HCT116 (cell line): ENCODE data around the gene FOXD3. TPM values are rescaled to one million over a fixed set of nuclear protein-coding genes. Genes with fewer than 3 reads are reported as not detected.

Source experiments
- ATAC-seq: fragments of 200-7000 bp; cut with Tn5 transposase; 2 replicates; pipeline ENCODE4 v1.9.1; 2020; ENCODE audit warnings: mild to moderate bottlenecking, moderate library complexity
- BruUV-seq: library from RNA; stranded (reverse); fragments of 400-500 nt; replicated peaks from 2 replicates; lab custom pipeline; 2021; lab: Mats Ljungman, UMichigan
- CTCF ChIA-PET: fragments of 300-600 bp; sonication (Branson Sonifier 250); formaldehyde crosslinking; loops from one replicate; lab custom pipeline; 2021; ENCODE audit warnings: antibody characterized with exemption; lab: Charles Lee
- POLR2A ChIA-PET: fragments of 300-600, 350-600 bp; sonication (Branson Sonifier 250); formaldehyde crosslinking; loops from one replicate; lab custom pipeline; 2021; ENCODE audit warnings: antibody characterized with exemption; lab: Charles Lee
- RAD21 ChIA-PET, 2 experiments: fragments of 300-600 bp; sonication (Branson Sonifier 250); formaldehyde crosslinking; loops; one replicate each; lab custom pipeline; 2023; ENCODE audit warnings: low total read pairs in 2 of 2; ENCODE audit not compliant: uncharacterized antibody in 2 of 2, unreplicated experiment in 2 of 2, low non-redundant PET in 1 of 2; lab: Charles Lee
- DNase-seq: peaks from one replicate; pipeline ENCODE4 v3.0.0-alpha.2; 2010; ENCODE audit warnings: low read depth, low spot score
- H2AFZ ChIP-seq: fragments of 200-600 bp; shearing (Covaris generic), sonication (generic); 2 replicates; pipeline ENCODE4 v1.6.1; 2017; ENCODE audit warnings: low read depth, mixed run types, mixed read lengths, antibody characterized with exemption, low read length; ENCODE audit not compliant: poor library complexity, severe bottlenecking
- H3K27ac ChIP-seq: 2 replicates; pipeline ENCODE4 v1.5.1; 2012; ENCODE audit warnings: low read depth, low read length
- H3K27me3 ChIP-seq: fragments of 200-600 bp; sonication (generic); 2 replicates; pipeline ENCODE4 v1.6.1; 2016; ENCODE audit warnings: mixed run types, low read length, mixed read lengths; ENCODE audit not compliant: insufficient read depth
- H3K36me3 ChIP-seq, 2 experiments: fragments of 200-500 bp in 1 of 2; fragments of 200-600 bp in 1 of 2; sonication (Bioruptor generic) in 1 of 2; sonication (generic) in 1 of 2; 2 replicates each; pipeline versions ENCODE4 v1.5.1 to v1.6.1; 2014 to 2016; ENCODE audit warnings: low read length in 2 of 2, inconsistent platforms in 1 of 2, mixed read lengths in 1 of 2, mixed run types in 1 of 2; ENCODE audit not compliant: insufficient read depth in 2 of 2, control insufficient read depth in 1 of 2
- H3K4me1 ChIP-seq, 2 experiments: fragments of 200-600 bp in 1 of 2; sonication (generic) in 1 of 2; 2 replicates each; pipeline versions ENCODE4 v1.5.1 to v1.6.1; 2012 to 2017; ENCODE audit warnings: low read length in 2 of 2, inconsistent platforms in 1 of 2, mild to moderate bottlenecking in 1 of 2, mixed read lengths in 1 of 2, mixed run types in 1 of 2, moderate library complexity in 1 of 2; ENCODE audit not compliant: insufficient read depth in 2 of 2, control insufficient read depth in 1 of 2
- H3K4me2 ChIP-seq: fragments of 200-600 bp; sonication (generic); 2 replicates; pipeline ENCODE4 v1.6.1; 2017; ENCODE audit warnings: mixed run types, low read length, mixed read lengths
- H3K4me3 ChIP-seq, 2 experiments: fragments of 200-600 bp in 1 of 2; sonication (generic) in 1 of 2; replicated peaks in 1 of 2; 2 replicates each; pipeline ENCODE4 v1.5.1; 2011 to 2016; ENCODE audit warnings: low read length in 2 of 2, control low read depth in 1 of 2, low read depth in 1 of 2, mild to moderate bottlenecking in 1 of 2, mixed read lengths in 1 of 2, mixed run types in 1 of 2
- H3K79me2 ChIP-seq: fragments of 200-600 bp; sonication (generic); 2 replicates; pipeline ENCODE4 v1.6.1; 2017; ENCODE audit warnings: mild to moderate bottlenecking, mixed run types, low read length, moderate library complexity, mixed read lengths; ENCODE audit not compliant: insufficient read depth
- H3K9ac ChIP-seq: fragments of 200-600 bp; sonication (generic); 2 replicates; pipeline ENCODE4 v1.6.1; 2016; ENCODE audit warnings: low read length, mixed read lengths
- H3K9me2 ChIP-seq: fragments of 200-600 bp; sonication (generic), shearing (Covaris generic); 2 replicates; pipeline ENCODE4 v1.6.1; 2017; ENCODE audit warnings: mixed run types, mild to moderate bottlenecking, moderate library complexity; ENCODE audit not compliant: insufficient read depth
- H3K9me3 ChIP-seq, 2 experiments: fragments of 200-500 bp in 1 of 2; fragments of 200-600 bp in 1 of 2; sonication (Bioruptor generic) in 1 of 2; sonication (generic) in 1 of 2; 2 replicates each; pipeline ENCODE4 v1.6.1; 2014 to 2017; ENCODE audit warnings: low read length in 2 of 2, mixed read lengths in 2 of 2, inconsistent platforms in 1 of 2, low read depth in 1 of 2, mild to moderate bottlenecking in 1 of 2, mixed run types in 1 of 2, moderate library complexity in 1 of 2; ENCODE audit not compliant: control insufficient read depth in 1 of 2, insufficient read depth in 1 of 2
- H4K20me1 ChIP-seq: fragments of 200-600 bp; sonication (generic), shearing (Covaris generic); 2 replicates; pipeline ENCODE4 v1.6.1; 2017; ENCODE audit warnings: mixed run types, mild to moderate bottlenecking, moderate library complexity; ENCODE audit not compliant: insufficient read depth
- CBX3 ChIP-seq: IDR thresholded peaks from 2 replicates; pipeline ENCODE4 v1.6.1; 2012; ENCODE audit warnings: low read depth
- CEBPB ChIP-seq: IDR thresholded peaks from 2 replicates; pipeline ENCODE4 v1.6.1; 2012; ENCODE audit warnings: low read depth
- EGR1 ChIP-seq: IDR thresholded peaks from 2 replicates; pipeline ENCODE4 v1.6.1; 2012; ENCODE audit warnings: low read depth
- ELF1 ChIP-seq: IDR thresholded peaks from 2 replicates; pipeline ENCODE4 v1.6.1; 2012; ENCODE audit warnings: low read depth, borderline replicate concordance
- EZH2phosphoT487 ChIP-seq: fragments of 200-600 bp; IDR thresholded peaks from 2 replicates; pipeline ENCODE4 v1.6.1; 2018; ENCODE audit warnings: antibody characterized with exemption, borderline replicate concordance
- FOSL1 ChIP-seq: IDR thresholded peaks from 2 replicates; pipeline ENCODE4 v1.6.1; 2012; ENCODE audit warnings: low read depth
- JUND ChIP-seq: IDR thresholded peaks from 2 replicates; pipeline ENCODE4 v1.6.1; 2012
- POLR2A ChIP-seq: IDR thresholded peaks from 2 replicates; pipeline ENCODE4 v1.7.0; 2011; ENCODE audit warnings: borderline replicate concordance; ENCODE audit not compliant: insufficient read depth, insufficient read length; ENCODE audit errors: extremely low read depth
- POLR2AphosphoS5 ChIP-seq: IDR thresholded peaks from 2 replicates; pipeline ENCODE4 v1.6.1; 2011; ENCODE audit warnings: mild to moderate bottlenecking, low read depth, low read length, moderate library complexity
- RAD21 ChIP-seq: IDR thresholded peaks from 2 replicates; pipeline ENCODE4 v1.6.1; 2012; ENCODE audit warnings: low read depth, mild to moderate bottlenecking
- SIN3A ChIP-seq: IDR thresholded peaks from 2 replicates; pipeline ENCODE4 v1.6.1; 2012; ENCODE audit warnings: low read depth
- SRF ChIP-seq: IDR thresholded peaks from 2 replicates; pipeline ENCODE4 v1.6.1; 2012; ENCODE audit warnings: low read depth
- TCF7L2 ChIP-seq: IDR thresholded peaks from 2 replicates; pipeline ENCODE4 v1.7.0; 2011; ENCODE audit warnings: borderline replicate concordance, inconsistent platforms; ENCODE audit not compliant: insufficient read depth, insufficient read length; ENCODE audit errors: extremely low read depth
- YY1 ChIP-seq: IDR thresholded peaks from 2 replicates; pipeline ENCODE4 v1.6.1; 2011; ENCODE audit warnings: low read length, low read depth, moderate library complexity, mild to moderate bottlenecking; ENCODE audit not compliant: insufficient replicate concordance; ENCODE audit errors: extremely low read depth
- ZFX ChIP-seq: fragments of 450-650 bp; IDR thresholded peaks from 2 replicates; pipeline ENCODE4 v1.6.1; 2017
- ZNF274 ChIP-seq: fragments of 200-500 bp; sonication (Bioruptor generic); IDR thresholded peaks from 2 replicates; pipeline ENCODE4 v1.6.1; 2014; ENCODE audit warnings: mild to moderate bottlenecking, low read depth, low read length, inconsistent platforms
- intact Hi-C: fragments of 100-400 bp; cut with micrococcal nuclease; formaldehyde crosslinking; loops from 2 replicates; pipeline ENCODE4 v1.10.0; 2022
- total RNA-seq: library from RNA; stranded (reverse); gene quantifications from one replicate; pipeline ENCODE4 v1.2.1, GENCODE V29; 2021; ENCODE audit not compliant: unreplicated experiment
- TF ChIP-seq, protein P1 (sequence below): IDR thresholded peaks from 2 replicates; pipeline ENCODE4 v1.6.1; 2012

FOXD3 gene
- total RNA-seq, 1 experiment from 2014 or later, result 0.17 TPM

DNA sequence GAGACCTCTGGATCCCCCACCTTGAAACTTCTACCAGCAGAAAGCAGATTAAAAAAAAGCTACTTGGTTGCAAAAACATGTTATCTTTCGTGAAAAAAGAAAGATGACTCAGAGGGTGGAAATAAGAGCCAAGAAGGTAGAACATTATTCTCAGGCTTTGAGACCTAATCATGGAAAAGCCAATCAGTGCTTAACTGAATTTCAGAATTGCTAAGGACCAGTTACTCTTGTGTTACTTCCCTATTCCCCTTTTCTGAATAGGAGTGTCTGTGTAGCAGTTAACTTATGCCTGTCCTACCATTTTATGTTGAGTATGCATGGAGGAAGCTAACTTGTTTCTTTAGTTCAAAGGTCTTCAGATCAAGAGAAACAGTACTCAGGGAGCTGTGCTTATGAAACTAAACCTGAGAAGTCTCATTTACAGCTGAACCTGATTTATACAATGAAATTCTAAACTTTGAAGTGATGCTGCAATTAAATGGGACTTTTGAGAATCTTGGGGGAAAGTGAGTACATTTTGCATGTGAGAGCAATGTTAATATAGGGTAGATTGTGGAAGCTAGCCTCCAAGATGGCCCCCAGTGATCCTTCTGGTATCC is 15.1 kb upstream of the FOXD3 start:
- H3K4me2 ChIP-seq, result no peak overlapping the region
- no peaks in the 10 kb centered on the region for H4K20me1 ChIP-seq
- H3K27ac ChIP-seq, result no peak overlapping the region
- RAD21 ChIA-PET, result no interaction called here
- no peak overlapping the region for H2AFZ ChIP-seq
- POLR2A ChIA-PET, result no interaction called here
- ATAC-seq (no peak), DNase-seq (no peak)
- no peaks in the 10 kb centered on the region for H3K4me1 ChIP-seq
- CTCF ChIA-PET, result no interaction called here
- TF ChIP-seq POLR2A (no peak), YY1 (no peak), ELF1 (no peak), CEBPB (no peak), SIN3A (no peak), ZFX (no peak), JUND (no peak), SRF (no peak), RAD21 (no peak), TCF7L2 (no peak), EZH2phosphoT487 (no peak), FOSL1 (no peak), CBX3 (no peak), POLR2AphosphoS5 (no peak), EGR1 (no peak), ZNF274 (no peak)
- TF ChIP-seq, protein P1, sequence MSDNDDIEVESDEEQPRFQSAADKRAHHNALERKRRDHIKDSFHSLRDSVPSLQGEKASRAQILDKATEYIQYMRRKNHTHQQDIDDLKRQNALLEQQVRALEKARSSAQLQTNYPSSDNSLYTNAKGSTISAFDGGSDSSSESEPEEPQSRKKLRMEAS, result no peak
- no TSS peak for BruUV-seq
- H3K9ac ChIP-seq, result no peak overlapping the region
- no peaks in the 10 kb centered on the region for H3K36me3 ChIP-seq
- H3K79me2 ChIP-seq, result no peaks in the 10 kb centered on the region
- no peaks in the 10 kb centered on the region for H3K27me3 ChIP-seq
- no peak overlapping the region for H3K4me3 ChIP-seq
- H3K9me3 ChIP-seq, result no peaks in the 10 kb centered on the region
- H3K9me2 ChIP-seq, result no peaks in the 10 kb centered on the region
- intact Hi-C loops, result no loop called here
